A549 (cell line): ENCODE data around the gene UNC5A. TPM values are rescaled to one million over a fixed set of nuclear protein-coding genes. Genes with fewer than 3 reads are reported as not detected.
"Not testable (repeated sequence)": the region's sequence is repeated elsewhere in the genome, so short reads cannot be mapped to it uniquely, and the experiment has no call there.

Experiments used
- ATAC-seq, 2 experiments: fragments of 200-7000 bp in 1 of 2; fragments of >200 bp in 1 of 2; cut with Nextera tagmentation in 1 of 2; cut with Tn5 transposase in 1 of 2; 3 replicates each; pipeline versions ENCODE4 v1.8.0 to v1.9.1; 2018 to 2020; ENCODE audit warnings: mild to moderate bottlenecking in 1 of 2, moderate library complexity in 1 of 2
- CTCF ChIA-PET: fragments of 300-600 bp; sonication (Branson Sonifier 250); formaldehyde crosslinking; extraction: SDS; loops from one replicate; lab custom pipeline; 2021; ENCODE audit warnings: antibody characterized with exemption, inconsistent platforms; lab: Yijun Ruan, JAX
- POLR2A ChIA-PET: fragments of 350-600 bp; formaldehyde crosslinking; extraction: SDS; loops from one replicate; lab custom pipeline; 2021; ENCODE audit warnings: antibody characterized with exemption, inconsistent platforms; lab: Yijun Ruan, JAX
- DNase-seq, 2 experiments: peaks; one replicate each; pipeline versions ENCODE4 v3.0.0 to v3.0.0-alpha.2; 2011 to 2016; ENCODE audit warnings: low read depth in 1 of 2, low spot score in 1 of 2
- FAIRE-seq: peaks from 2 replicates; lab custom pipeline; 2011; peaks lifted over from hg19 to GRCh38; lab: Jason Lieb, UNC
- H3K27ac ChIP-seq, 2 experiments: fragments of >200 bp; sonication (Bioruptor Twin); formaldehyde crosslinking; 3 replicates each; pipeline ENCODE4 v1.5.1; 2016 to 2017
- H3K4me1 ChIP-seq: fragments of >200 bp; sonication (Bioruptor Twin); formaldehyde crosslinking; 3 replicates; pipeline ENCODE4 v1.6.1; 2016
- H3K4me2 ChIP-seq: fragments of >200 bp; sonication (Bioruptor Twin); formaldehyde crosslinking; 3 replicates; pipeline ENCODE4 v1.6.1; 2016
- H3K4me3 ChIP-seq: fragments of >200 bp; sonication (Bioruptor Twin); formaldehyde crosslinking; 3 replicates; pipeline ENCODE4 v1.5.1; 2016
- H3K9me3 ChIP-seq: fragments of >200 bp; sonication (Bioruptor Twin); formaldehyde crosslinking; 3 replicates; pipeline ENCODE4 v1.6.1; 2016
- FOSL2 ChIP-seq, 2 experiments: fragments of 450-650 bp in 1 of 2; fragments of >200 bp in 1 of 2; sonication (Bioruptor Twin) in 1 of 2; formaldehyde crosslinking; IDR thresholded peaks; 2 replicates each; pipeline versions ENCODE4 v1.5.0 to v1.6.1; 2016 to 2020; ENCODE audit warnings: mild to moderate bottlenecking in 1 of 2, moderate library complexity in 1 of 2
- KDM1A ChIP-seq: fragments of 200-600 bp; sonication (generic); IDR thresholded peaks from 2 replicates; pipeline ENCODE4 v1.6.1; 2016; ENCODE audit warnings: low read depth, mild to moderate bottlenecking
- KDM5A ChIP-seq: fragments of 200-600 bp; sonication (generic); IDR thresholded peaks from 2 replicates; pipeline ENCODE4 v1.6.1; 2016; ENCODE audit warnings: antibody characterized with exemption, mild to moderate bottlenecking
- MAFK ChIP-seq: fragments of 450-650 bp; IDR thresholded peaks from 2 replicates; pipeline ENCODE4 v1.6.1; 2014; ENCODE audit not compliant: partially characterized antibody
- RAD21 ChIP-seq, 2 experiments: fragments of >200 bp in 1 of 2; sonication (Bioruptor Twin) in 1 of 2; formaldehyde crosslinking in 1 of 2; IDR thresholded peaks in 1 of 2; conservative IDR thresholded peaks in 1 of 2; 2 replicates in 1 of 2; 3 replicates in 1 of 2; pipeline ENCODE4 v1.6.1; 2012 to 2018; ENCODE audit warnings: inconsistent platforms in 1 of 2
- RARB ChIP-seq: fragments of 250-450 bp; sonication (Bioruptor Pico); IDR thresholded peaks from 2 replicates; pipeline ENCODE4 v1.8.0; 2021; ENCODE audit warnings: mild to moderate bottlenecking, moderate library complexity
- SMC3 ChIP-seq: fragments of >200 bp; sonication (Bioruptor Twin); formaldehyde crosslinking; IDR thresholded peaks from 3 replicates; pipeline ENCODE4 v1.6.1; 2018; ENCODE audit warnings: inconsistent platforms
- TFCP2L1 ChIP-seq: fragments of 250-450 bp; sonication (Bioruptor Pico); IDR thresholded peaks from 2 replicates; pipeline ENCODE4 v1.5.0; 2021; ENCODE audit warnings: mild to moderate bottlenecking
- ZNF302 ChIP-seq: fragments of 250-450 bp; sonication (Bioruptor Pico); IDR thresholded peaks from 2 replicates; pipeline ENCODE4 v1.9.0; 2021; ENCODE audit warnings: inconsistent platforms, mild to moderate bottlenecking, moderate library complexity
- WGBS: methylation state at CpG from one replicate; pipeline ENCODE4 v1.1.6; 2017; ENCODE audit errors: missing lambda C conversion rate; 5-methylcytosine and 5-hydroxymethylcytosine counted together
- polyA plus RNA-seq, 4 experiments: library from polyadenylated mRNA; depleted of rRNA in 3 of 4; stranded (reverse); fragments of >200 nt; fragmentation: RNase III in 1 of 4; extraction: RNeasy Plus Mini Kit Qiagen cat#74134 plus additional on column Dnase treatment in 1 of 4; gene quantifications; 2 replicates in 3 of 4; 3 replicates in 1 of 4; pipeline ENCODE4 v1.2.3, GENCODE V29; 2011 to 2017
- TF ChIP-seq, protein P1 (sequence below): fragments of 250-450 bp; sonication (Bioruptor Pico); IDR thresholded peaks from 2 replicates; pipeline ENCODE4 v1.5.0; 2021; ENCODE audit warnings: mild to moderate bottlenecking, moderate library complexity, borderline replicate concordance
- TF ChIP-seq, protein P2 (sequence below): IDR thresholded peaks from 2 replicates; pipeline ENCODE4 v1.6.1; 2012
- TF ChIP-seq, protein P3 (sequence below): fragments of >200 bp; sonication (Bioruptor Twin); formaldehyde crosslinking; IDR thresholded peaks from 3 replicates; pipeline ENCODE4 v1.5.1; 2016

The UNC5A gene
- polyA plus RNA-seq, 2 of the 4 experiments (the other 2 are of a cell fraction), result 0.03 to 0.14 TPM

DNA sequence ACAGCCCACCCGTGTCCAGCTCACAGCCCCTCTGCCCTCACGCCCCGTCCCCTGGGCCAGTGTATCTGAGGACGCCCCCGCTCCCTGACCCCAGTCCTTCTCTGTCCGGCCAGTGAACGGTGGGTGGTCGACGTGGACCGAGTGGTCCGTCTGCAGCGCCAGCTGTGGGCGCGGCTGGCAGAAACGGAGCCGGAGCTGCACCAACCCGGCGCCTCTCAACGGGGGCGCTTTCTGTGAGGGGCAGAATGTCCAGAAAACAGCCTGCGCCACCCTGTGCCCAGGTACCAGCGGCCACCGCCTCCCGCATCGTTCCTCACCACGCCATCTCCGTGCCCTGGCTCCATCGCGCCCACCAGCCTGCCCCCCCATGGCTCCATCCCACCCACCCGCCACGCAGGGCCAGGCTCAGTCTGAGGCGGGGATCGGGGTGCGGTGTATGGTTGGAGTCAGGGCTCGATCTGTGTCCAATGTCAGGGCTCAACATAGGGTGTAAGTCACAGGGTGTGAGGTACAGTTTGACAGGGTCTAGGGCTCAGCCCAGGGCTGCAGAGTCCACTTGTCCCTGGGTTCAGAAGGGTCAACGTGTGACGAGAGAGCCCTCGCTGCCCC is 59.2 kb downstream of the UNC5A start:
- 60% methylated on average over 29 of the region's 38 CpGs for WGBS
- DNase-seq, result no peak
- Histone ChIP-seq H3K27ac (no peak overlapping the region), H3K9me3 (no peaks in the 10 kb centered on the region), H3K4me2 (peak overlapping the region; percentile 22; the same call in 2 of the 3 replicates), H3K4me3 (no peak overlapping the region), H3K4me1 (0 out of 3 replicates have a peak, but pooled peaks cover 8% of the 10 kb centered on the region)
- ATAC-seq, result peak; percentile 26 to 61
- POLR2A ChIA-PET, result no interaction called here
- FAIRE-seq, result no peak
- CTCF ChIA-PET, result interaction anchor here (0.6 to 2.6 kb wide), 14 partner anchors 9 to 464 kb away, joined by 3 to 7 read pairs (median 4); no protein-coding TSS in a partner anchor
- no peak for TF ChIP-seq RARB (CRISPR knock-in tag)
- no peak for TF ChIP-seq ZNF302 (CRISPR knock-in tag)
- no peak for TF ChIP-seq TFCP2L1 (CRISPR knock-in tag)
- no peak for TF ChIP-seq KDM1A
- TF ChIP-seq MAFK, result no peak
- TF ChIP-seq KDM5A, result no peak

DNA sequence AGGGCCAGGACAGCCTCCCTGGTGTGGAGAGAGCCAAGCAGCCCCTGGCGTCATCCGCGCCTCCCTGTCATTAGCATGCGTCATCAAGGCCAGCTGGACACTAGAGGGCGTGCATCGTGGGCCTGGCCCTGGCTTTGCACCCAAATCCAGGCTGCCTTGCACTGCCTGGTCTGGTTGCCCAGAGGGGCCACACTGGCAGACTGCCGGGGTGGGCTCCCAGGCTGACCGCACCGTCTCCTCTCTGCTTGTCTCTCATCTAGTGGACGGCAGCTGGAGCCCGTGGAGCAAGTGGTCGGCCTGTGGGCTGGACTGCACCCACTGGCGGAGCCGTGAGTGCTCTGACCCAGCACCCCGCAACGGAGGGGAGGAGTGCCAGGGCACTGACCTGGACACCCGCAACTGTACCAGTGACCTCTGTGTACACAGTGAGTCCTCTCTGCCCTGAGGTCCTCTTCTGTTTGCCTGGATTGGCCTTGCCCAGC is 59.8 kb downstream of the UNC5A start:
- ATAC-seq (peak; percentile 84 to 92), DNase-seq (peak; percentile 78 to 85), FAIRE-seq (no peak)
- 17% methylated on average over 7 of the region's 17 CpGs for WGBS
- Histone ChIP-seq H3K4me2 (peak overlapping the region; percentile 22; the same call in 2 of the 3 replicates), H3K9me3 (no peaks in the 10 kb centered on the region), H3K4me3 (no peak overlapping the region), H3K27ac (no peak overlapping the region), H3K4me1 (0 out of 3 replicates have a peak, but pooled peaks cover 8% of the 10 kb centered on the region)
- ChIA-PET POLR2A (no interaction called here), CTCF (interaction anchor here (0.6 to 2.6 kb wide), 21 partner anchors 8 to 464 kb away, joined by 3 to 7 read pairs (median 3); no protein-coding TSS in a partner anchor)
- TF ChIP-seq SMC3 (peak; percentile 54), RAD21 (conservative IDR thresholded peaks at IDR 0.05 in 1 of 2, IDR thresholded peaks at IDR 0.05 in 1 of 2) (peak in 1 of 2 experiments; percentile 44; a peak in 3 of 5 replicates), FOSL2 (IDR thresholded peaks at IDR 0.05) (no peak), FOSL2 (CRISPR knock-in tag; IDR thresholded peaks at IDR 0.05) (peak; percentile 82)
- TF ChIP-seq, protein P1, sequence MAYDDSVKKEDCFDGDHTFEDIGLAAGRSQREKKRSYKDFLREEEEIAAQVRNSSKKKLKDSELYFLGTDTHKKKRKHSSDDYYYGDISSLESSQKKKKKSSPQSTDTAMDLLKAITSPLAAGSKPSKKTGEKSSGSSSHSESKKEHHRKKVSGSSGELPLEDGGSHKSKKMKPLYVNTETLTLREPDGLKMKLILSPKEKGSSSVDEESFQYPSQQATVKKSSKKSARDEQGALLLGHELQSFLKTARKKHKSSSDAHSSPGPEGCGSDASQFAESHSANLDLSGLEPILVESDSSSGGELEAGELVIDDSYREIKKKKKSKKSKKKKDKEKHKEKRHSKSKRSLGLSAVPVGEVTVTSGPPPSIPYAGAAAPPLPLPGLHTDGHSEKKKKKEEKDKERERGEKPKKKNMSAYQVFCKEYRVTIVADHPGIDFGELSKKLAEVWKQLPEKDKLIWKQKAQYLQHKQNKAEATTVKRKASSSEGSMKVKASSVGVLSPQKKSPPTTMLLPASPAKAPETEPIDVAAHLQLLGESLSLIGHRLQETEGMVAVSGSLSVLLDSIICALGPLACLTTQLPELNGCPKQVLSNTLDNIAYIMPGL (CRISPR knock-in tag), result no peak
- TF ChIP-seq, protein P2, sequence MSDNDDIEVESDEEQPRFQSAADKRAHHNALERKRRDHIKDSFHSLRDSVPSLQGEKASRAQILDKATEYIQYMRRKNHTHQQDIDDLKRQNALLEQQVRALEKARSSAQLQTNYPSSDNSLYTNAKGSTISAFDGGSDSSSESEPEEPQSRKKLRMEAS, result peak; percentile 40; the same call in 1 of the 2 replicates
- TF ChIP-seq, protein P3, sequence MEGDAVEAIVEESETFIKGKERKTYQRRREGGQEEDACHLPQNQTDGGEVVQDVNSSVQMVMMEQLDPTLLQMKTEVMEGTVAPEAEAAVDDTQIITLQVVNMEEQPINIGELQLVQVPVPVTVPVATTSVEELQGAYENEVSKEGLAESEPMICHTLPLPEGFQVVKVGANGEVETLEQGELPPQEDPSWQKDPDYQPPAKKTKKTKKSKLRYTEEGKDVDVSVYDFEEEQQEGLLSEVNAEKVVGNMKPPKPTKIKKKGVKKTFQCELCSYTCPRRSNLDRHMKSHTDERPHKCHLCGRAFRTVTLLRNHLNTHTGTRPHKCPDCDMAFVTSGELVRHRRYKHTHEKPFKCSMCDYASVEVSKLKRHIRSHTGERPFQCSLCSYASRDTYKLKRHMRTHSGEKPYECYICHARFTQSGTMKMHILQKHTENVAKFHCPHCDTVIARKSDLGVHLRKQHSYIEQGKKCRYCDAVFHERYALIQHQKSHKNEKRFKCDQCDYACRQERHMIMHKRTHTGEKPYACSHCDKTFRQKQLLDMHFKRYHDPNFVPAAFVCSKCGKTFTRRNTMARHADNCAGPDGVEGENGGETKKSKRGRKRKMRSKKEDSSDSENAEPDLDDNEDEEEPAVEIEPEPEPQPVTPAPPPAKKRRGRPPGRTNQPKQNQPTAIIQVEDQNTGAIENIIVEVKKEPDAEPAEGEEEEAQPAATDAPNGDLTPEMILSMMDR, result peak; percentile 54

DNA sequence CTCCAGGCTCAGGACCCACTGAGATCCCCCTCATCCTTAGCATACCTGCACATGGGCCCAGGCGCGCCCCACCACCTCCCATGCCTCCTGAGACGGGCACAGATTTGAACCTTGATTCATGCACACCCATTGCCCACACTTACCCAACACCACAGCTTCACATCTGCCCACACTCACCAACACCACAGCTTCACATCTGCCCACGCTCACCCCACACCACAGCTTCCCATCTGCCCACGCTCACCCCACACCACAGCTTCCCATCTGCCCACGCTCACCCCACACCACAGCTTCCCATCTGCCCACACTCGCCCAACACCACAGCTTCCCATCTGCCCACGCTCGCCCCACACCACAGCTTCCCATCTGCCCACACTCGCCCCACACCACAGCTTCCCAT is 60.3 kb downstream of the UNC5A start:
- FAIRE-seq, DNase-seq, H3K9me3 ChIP-seq, H3K4me1 ChIP-seq, POLR2A ChIA-PET, H3K4me3 ChIP-seq, H3K4me2 ChIP-seq, H3K27ac ChIP-seq: not testable (repeated sequence)
- CTCF ChIA-PET, result interaction anchor here (0.6 to 2.6 kb wide), 17 partner anchors 8 to 465 kb away, joined by 3 to 7 read pairs (median 4); no protein-coding TSS in a partner anchor
- ATAC-seq, result peak in 1 of 2 experiments; percentile 4; a peak in 1 of 6 replicates
- 15% methylated on average over 5 of the region's 10 CpGs for WGBS

DNA sequence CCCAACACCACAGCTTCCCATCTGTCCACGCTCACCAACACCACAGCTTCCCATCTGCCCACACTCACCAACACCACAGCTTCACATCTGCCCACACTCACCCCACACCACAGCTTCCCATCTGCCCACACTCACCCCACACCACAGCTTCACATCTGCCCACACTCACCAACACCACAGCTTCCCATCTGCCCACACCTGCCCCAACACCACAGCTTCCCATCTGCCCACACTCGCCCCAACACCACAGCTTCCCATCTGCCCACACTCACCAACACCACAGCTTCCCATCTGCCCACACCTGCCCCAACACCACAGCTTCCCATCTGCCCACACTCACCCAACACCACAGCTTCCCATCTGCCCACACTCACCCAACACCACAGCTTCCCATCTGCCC is 62.2 kb downstream of the UNC5A start:
- CTCF ChIA-PET, result interaction anchor here (1.7 to 3.3 kb wide), 2 partner anchors 212 to 215 kb away, joined by 4 to 19 read pairs; no protein-coding TSS in a partner anchor
- H3K4me3 ChIP-seq, DNase-seq, FAIRE-seq, H3K4me1 ChIP-seq, POLR2A ChIA-PET, ATAC-seq, H3K4me2 ChIP-seq, H3K9me3 ChIP-seq, H3K27ac ChIP-seq: not testable (repeated sequence)
- 0% methylated on average over 1 of the region's 2 CpGs for WGBS

DNA sequence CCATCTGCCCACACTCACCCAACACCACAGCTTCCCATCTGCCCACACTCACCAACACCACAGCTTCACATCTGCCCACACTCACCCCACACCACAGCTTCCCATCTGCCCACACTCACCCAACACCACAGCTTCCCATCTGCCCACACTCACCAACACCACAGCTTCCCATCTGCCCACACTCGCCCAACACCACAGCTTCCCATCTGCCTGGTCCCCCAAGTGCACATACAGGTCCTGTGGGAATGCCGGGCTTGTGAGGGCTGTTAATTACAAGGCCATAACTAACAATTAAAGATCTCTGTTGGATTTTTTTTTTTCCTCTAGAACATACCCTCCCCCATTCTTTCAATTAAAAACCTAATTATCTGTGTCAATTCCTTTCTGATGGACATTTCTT is 62.7 kb downstream of the UNC5A start:
- not testable (repeated sequence) for FAIRE-seq, DNase-seq, H3K4me1 ChIP-seq, H3K4me2 ChIP-seq, H3K4me3 ChIP-seq, H3K9me3 ChIP-seq, ATAC-seq, H3K27ac ChIP-seq
- ChIA-PET CTCF (interaction anchor here (1.2 to 3.3 kb wide), 4 partner anchors 9 to 215 kb away, joined by 3 to 19 read pairs (median 4); no protein-coding TSS in a partner anchor), POLR2A (interaction anchor here (0.7 kb wide), 1 partner anchor 226 kb away, joined by 5 read pairs; the partner anchor contains the start of gene TSPAN17)
- WGBS, result 21% methylated on average over 2 of the region's 2 CpGs
